Uterus (tissue), 4 donors: ENCODE measurements around the gene F5. TPM values are rescaled to one million over a fixed set of nuclear protein-coding genes. Genes with fewer than 3 reads are reported as not detected.

ENCODE experiments used
- DNase-seq, 2 donors: peaks; one replicate each; pipeline ENCODE4 v3.0.0-alpha.2; 2019 to 2020
- H3K27ac ChIP-seq, 2 donors: fragments of 200-600 bp; sonication (generic); 1 replicate in 1 of 2; 2 replicates in 1 of 2; pipeline ENCODE4 v1.5.1; 2016 to 2018
- H3K27me3 ChIP-seq, 2 donors: fragments of 200-600 bp; sonication (generic); one replicate each; pipeline ENCODE4 v1.5.1; 2018 to 2019; ENCODE audit warnings: control low read depth in 1 of 2
- H3K36me3 ChIP-seq, 2 donors: fragments of 200-600 bp; sonication (generic); one replicate each; pipeline ENCODE4 v1.5.1; 2019; ENCODE audit warnings: control low read depth in 1 of 2
- H3K4me1 ChIP-seq, 2 donors: fragments of 200-600 bp; sonication (generic); one replicate each; pipeline ENCODE4 v1.5.1; 2018 to 2019; ENCODE audit warnings: control low read depth in 1 of 2
- H3K4me3 ChIP-seq, 2 donors: fragments of 200-600 bp; sonication (generic); 1 replicate in 1 of 2; 2 replicates in 1 of 2; pipeline ENCODE4 v1.5.1; 2018 to 2019; ENCODE audit warnings: mild to moderate bottlenecking in 1 of 2
- H3K9me3 ChIP-seq, 2 donors: fragments of 200-600 bp; sonication (generic); one replicate each; pipeline ENCODE4 v1.5.1; 2019; ENCODE audit warnings: control low read depth in 1 of 2
- POLR2A ChIP-seq, 2 donors: fragments of 450-650 bp; IDR thresholded peaks; one replicate each; pipeline ENCODE4 v1.6.1; 2016; ENCODE audit warnings: antibody characterized with exemption in 2 of 2, mild to moderate bottlenecking in 1 of 2, moderate library complexity in 1 of 2
- intact Hi-C: fragments of 100-400 bp; cut with DNase I; formaldehyde crosslinking; loops from one replicate; pipeline ENCODE4 v1.15.1; 2023; ENCODE audit warnings: low total_unique reads
- total RNA-seq, 4 donors: library from RNA; depleted of rRNA in 3 of 4; stranded (reverse); fragments of >200 nt in 3 of 4; gene quantifications; one replicate each; pipeline versions ENCODE4 v1.1.0 to v1.2.4, GENCODE V29; 2014 to 2023
- TF ChIP-seq, protein P1 (sequence below), 4 experiments: fragments of 200-600 bp in 2 of 4; fragments of 450-650 bp in 2 of 4; sonication (generic) in 2 of 4; IDR thresholded peaks; one replicate each; pipeline ENCODE4 v1.5.1; 2016 to 2019; ENCODE audit warnings: antibody characterized with exemption in 4 of 4, mild to moderate bottlenecking in 2 of 4, moderate library complexity in 1 of 4
- donor health status: DM: yes; HTN: yes; CAD: no.

The F5 gene
- total RNA-seq, 4 donors from 2014 or later, result under 0.01 to 1.3 (median 0.43) TPM; not detected in 1

DNA sequence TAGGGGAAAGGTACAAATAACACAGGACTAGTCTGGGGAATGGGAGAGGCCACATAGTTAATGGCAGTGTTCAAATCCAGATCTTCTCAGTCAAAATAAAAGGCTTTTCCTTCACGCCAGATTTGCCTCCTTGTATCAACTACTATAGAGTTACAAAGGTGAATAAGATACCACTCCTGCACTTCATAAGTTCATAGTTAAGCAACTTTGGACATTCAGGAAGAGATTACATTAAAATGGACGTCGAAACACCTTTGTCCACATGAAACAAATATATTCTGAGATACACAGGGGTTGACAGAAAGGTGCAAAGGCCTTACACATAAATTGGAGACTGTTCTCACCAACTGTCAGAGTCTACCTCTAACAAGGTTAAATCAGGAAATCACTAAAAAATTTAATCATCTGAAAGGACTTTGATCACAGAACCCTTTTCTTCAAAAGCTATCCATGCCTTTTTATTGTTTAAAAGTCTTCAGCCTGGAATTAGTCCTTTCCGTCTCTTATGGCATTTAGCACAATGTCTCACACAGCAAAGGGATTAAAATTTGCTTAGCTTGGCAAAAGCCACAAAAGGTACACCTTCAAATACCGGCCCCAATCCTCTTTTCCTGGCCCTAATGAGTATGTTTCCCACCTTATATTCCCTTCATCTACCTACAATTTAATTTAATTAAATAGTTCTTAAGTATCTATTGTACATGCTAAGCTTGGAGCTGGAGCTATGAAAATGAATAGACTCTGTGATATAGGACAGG lies 8.1 kb downstream of the F5 start:
- TF ChIP-seq, protein P1, sequence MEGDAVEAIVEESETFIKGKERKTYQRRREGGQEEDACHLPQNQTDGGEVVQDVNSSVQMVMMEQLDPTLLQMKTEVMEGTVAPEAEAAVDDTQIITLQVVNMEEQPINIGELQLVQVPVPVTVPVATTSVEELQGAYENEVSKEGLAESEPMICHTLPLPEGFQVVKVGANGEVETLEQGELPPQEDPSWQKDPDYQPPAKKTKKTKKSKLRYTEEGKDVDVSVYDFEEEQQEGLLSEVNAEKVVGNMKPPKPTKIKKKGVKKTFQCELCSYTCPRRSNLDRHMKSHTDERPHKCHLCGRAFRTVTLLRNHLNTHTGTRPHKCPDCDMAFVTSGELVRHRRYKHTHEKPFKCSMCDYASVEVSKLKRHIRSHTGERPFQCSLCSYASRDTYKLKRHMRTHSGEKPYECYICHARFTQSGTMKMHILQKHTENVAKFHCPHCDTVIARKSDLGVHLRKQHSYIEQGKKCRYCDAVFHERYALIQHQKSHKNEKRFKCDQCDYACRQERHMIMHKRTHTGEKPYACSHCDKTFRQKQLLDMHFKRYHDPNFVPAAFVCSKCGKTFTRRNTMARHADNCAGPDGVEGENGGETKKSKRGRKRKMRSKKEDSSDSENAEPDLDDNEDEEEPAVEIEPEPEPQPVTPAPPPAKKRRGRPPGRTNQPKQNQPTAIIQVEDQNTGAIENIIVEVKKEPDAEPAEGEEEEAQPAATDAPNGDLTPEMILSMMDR (IDR thresholded peaks at IDR 0.05), result no peak
- TF ChIP-seq POLR2A (IDR thresholded peaks at IDR 0.05), result no peak
- no peak overlapping the region for H3K4me3 ChIP-seq

GRCh38 chr1:169576935-169577331 lies 9.3 kb downstream of the F5 start:
- Histone ChIP-seq H3K27ac (no peak overlapping the region), H3K9me3 (no peaks in the 10 kb centered on the region), H3K4me1 (no peaks in the 10 kb centered on the region), H3K27me3 (no peaks in the 10 kb centered on the region), H3K4me3 (no peak overlapping the region), H3K36me3 (no peaks in the 10 kb centered on the region)
- no peak for DNase-seq
- TF ChIP-seq POLR2A (IDR thresholded peaks at IDR 0.05), result no peak
- TF ChIP-seq, protein P1 (IDR thresholded peaks at IDR 0.05), result no peak
- intact Hi-C loops, result no loop called here

More for the DNA sequence above, 8.1 kb downstream of the F5 start:
- intact Hi-C loops, result no loop called here
- Histone ChIP-seq H3K4me1 (no peaks in the 10 kb centered on the region), H3K9me3 (no peaks in the 10 kb centered on the region), H3K36me3 (no peaks in the 10 kb centered on the region), H3K27me3 (no peaks in the 10 kb centered on the region), H3K27ac (no peak overlapping the region)
- DNase-seq, result no peak

- TF ChIP-seq POLR2A (IDR thresholded peaks at IDR 0.05), result no peak
- TF ChIP-seq, protein P1 (IDR thresholded peaks at IDR 0.05), result no peak
- H3K4me1 ChIP-seq, result no peaks in the 10 kb centered on the region
- no peak for DNase-seq
- no peaks in the 10 kb centered on the region for H3K36me3 ChIP-seq
- no peak overlapping the region for H3K27ac ChIP-seq
- no peaks in the 10 kb centered on the region for H3K9me3 ChIP-seq
- no peaks in the 10 kb centered on the region for H3K27me3 ChIP-seq
- intact Hi-C loops, result no loop called here
- no peak overlapping the region for H3K4me3 ChIP-seq
Observed at GRCh38 chr1:169576241-169576934, 9.9 kb downstream of the F5 start.

DNA sequence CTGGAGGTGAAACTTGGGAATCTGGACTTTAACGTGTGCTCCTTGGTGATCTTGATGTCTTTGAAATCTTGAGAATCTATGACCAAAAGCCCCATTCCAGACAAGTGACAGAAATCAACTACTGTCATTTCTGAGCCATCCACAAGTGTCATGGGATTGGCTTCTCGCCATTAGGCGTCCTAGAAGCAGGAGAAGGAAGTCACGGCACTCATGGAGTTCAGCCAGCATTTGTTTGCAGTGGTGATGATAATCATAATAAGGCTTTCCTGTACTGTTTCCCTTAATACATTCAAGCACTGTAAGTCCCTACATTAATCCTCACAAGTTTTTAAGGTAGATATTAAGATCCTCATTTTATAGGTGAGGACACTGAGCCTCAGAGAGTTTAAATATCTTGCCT lies 11.9 kb downstream of the F5 start:
- DNase-seq, result no peak
- intact Hi-C loops, result no loop called here

More for the DNA sequence above, 11.9 kb downstream of the F5 start:
- H3K4me3 ChIP-seq, result no peak overlapping the region
- no peaks in the 10 kb centered on the region for H3K4me1 ChIP-seq
- H3K27me3 ChIP-seq, result no peaks in the 10 kb centered on the region
- TF ChIP-seq POLR2A (IDR thresholded peaks at IDR 0.05), result no peak
- TF ChIP-seq, protein P1 (IDR thresholded peaks at IDR 0.05), result no peak
- no peak overlapping the region for H3K27ac ChIP-seq
- no peaks in the 10 kb centered on the region for H3K36me3 ChIP-seq
- H3K9me3 ChIP-seq, result no peaks in the 10 kb centered on the region
